ENCODE measurements around the gene GLRX. TPM values are rescaled to one million over a fixed set of nuclear protein-coding genes. Genes with fewer than 3 reads are reported as not detected.

The GLRX gene
- total and polyA plus RNA-seq, 2 of the 13 experiments (the other 11 are each of a cell fraction or from before 2014, with no cell fraction given) = 63.8 to 499 TPM

DNA sequence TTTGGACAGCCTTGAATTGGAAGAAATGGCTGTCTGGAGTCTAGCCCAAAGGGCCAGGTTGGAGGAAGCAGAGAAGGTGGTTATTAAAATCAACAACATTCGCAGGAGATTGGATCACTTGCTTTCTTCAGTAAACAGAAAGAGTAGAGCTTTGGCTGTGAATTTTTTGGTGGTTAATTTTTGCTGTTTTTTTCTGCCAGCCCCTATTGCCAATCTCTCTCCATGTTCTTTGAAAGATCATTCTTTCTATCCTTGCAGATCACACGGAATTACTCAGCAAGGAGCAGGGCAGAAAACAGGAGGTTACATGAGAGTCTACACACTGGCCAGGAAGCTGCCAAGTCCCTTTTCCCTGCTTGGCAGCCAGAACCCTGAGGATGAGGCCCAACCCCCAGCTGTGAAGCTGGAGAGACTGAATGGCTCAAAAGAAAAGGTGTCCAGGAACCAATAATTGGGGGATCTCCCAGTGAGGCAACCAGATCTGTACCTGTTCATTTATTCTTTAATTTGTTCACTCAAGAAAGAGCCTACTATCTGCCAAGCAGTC lies 13.0 kb downstream of the GLRX start:
- ChIA-PET POLR2A (interaction anchor here (1.2 to 10.9 kb wide), 3 partner anchors 9 to 25 kb away, joined by 5 to 98 read pairs (median 6); partner anchors contain the start of gene GLRX), CTCF (ENCODE audit: low intra/inter-chr PET ratio, low total read pairs) (no interaction called here)
- TF ChIP-seq ZSCAN9 (CRISPR knock-in tag; IDR thresholded peaks at IDR 0.05; ENCODE audit: borderline replicate concordance) = no peak
- no peak overlapping the region for H3K27ac ChIP-seq (ENCODE audit: extremely low read length, insufficient read depth, low read length)
- FAIRE-seq = no peak
- H3K36me3 ChIP-seq (replicated peaks in 1 of 2; ENCODE audit: control insufficient read depth in 1 of 2, insufficient read depth in 2 of 2, low read length in 2 of 2) = peaks cover 3 to 13% of the 10 kb centered on the region in 2 experiments; a peak in 4 of 5 replicates
- no peak for DNase-seq (ENCODE audit: low spot score)
- no peak overlapping the region for H3K9ac ChIP-seq (ENCODE audit: insufficient read depth, low read depth, low read length)
- H2AFZ ChIP-seq (ENCODE audit: low read length) = no peak overlapping the region
- H3K4me2 ChIP-seq (ENCODE audit: low read depth, low read length) = no peak overlapping the region
- intact Hi-C loops (cut with micrococcal nuclease; ENCODE audit: unreplicated experiment) (no loop called here), in situ Hi-C loops (cut with HindIII; ENCODE audit: extremely low pct_ligation_motif_present, low pct_unique_long_range_greater_than_20kb) (no loop called here)
- peaks cover 59% of the 10 kb centered on the region for H3K4me1 ChIP-seq (ENCODE audit: insufficient read depth, low read length)
- H4K20me1 ChIP-seq (ENCODE audit: insufficient read depth, low read length) = no peaks in the 10 kb centered on the region
- H3K9me3 ChIP-seq (ENCODE audit: low read length) = no peaks in the 10 kb centered on the region
- BruUV-seq (replicated peaks) = no TSS peak
- H3K4me3 ChIP-seq (replicated peaks in 1 of 3; ENCODE audit: insufficient read depth in 1 of 3, low read depth in 2 of 3, low read length in 3 of 3) = no peak overlapping the region
- 87% methylated on average over 2 of the region's 2 CpGs for WGBS (ENCODE audit: low lambda C conversion rate)
- H3K79me2 ChIP-seq (ENCODE audit: insufficient read depth, low read length) = no peaks in the 10 kb centered on the region
- no peaks in the 10 kb centered on the region for H3K27me3 ChIP-seq (ENCODE audit: control insufficient read depth in 1 of 2, insufficient read depth in 2 of 2, low read length in 2 of 2)
- ATAC-seq = no peak

DNA sequence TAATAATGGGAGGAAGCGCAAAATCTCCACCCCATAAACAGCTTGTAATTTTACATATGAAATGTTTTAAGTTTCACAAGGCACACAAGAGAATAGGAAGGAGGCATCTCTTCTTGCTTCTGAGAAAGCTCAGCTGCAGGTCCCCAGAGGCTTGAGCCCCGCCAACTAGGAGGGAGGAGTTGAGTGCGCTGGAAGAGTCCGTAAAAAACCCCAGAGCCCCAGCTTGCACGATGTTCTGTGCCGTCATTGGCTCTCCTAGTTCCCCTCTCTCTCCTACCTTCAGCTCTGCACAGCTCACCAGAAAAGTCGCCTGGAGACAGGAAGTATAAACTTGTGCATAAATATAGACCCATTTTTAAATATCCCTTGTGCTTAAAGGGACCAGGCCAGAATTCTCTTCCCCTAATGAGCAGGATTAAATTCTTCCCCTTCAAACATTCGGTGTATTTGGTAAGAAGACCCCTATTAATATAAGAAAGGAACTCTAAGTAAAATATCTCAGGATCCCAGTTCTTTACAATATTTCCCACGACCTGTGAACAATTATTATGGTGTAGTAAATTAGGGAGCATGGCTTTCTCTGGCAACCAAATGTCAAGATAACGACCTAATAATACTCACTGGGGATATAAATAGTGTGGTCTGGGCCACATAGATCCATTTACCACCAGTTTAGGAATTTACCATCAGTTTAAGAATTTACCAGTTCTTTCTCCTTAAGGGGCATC lies 13.7 kb downstream of the GLRX start:
- in situ Hi-C loops (cut with HindIII; ENCODE audit: extremely low pct_ligation_motif_present, low pct_unique_long_range_greater_than_20kb) (no loop called here), intact Hi-C loops (cut with micrococcal nuclease; ENCODE audit: unreplicated experiment) (no loop called here)
- H3K27ac ChIP-seq (ENCODE audit: extremely low read length, insufficient read depth, low read length) = no peak overlapping the region
- H3K4me1 ChIP-seq (ENCODE audit: insufficient read depth, low read length) = peaks cover 65% of the 10 kb centered on the region
- H3K4me3 ChIP-seq (replicated peaks in 1 of 3; ENCODE audit: insufficient read depth in 1 of 3, low read depth in 2 of 3, low read length in 3 of 3) = no peak overlapping the region
- ChIA-PET POLR2A (interaction anchor here (10.9 kb wide), 1 partner anchor 14 kb away, joined by 98 read pairs; the partner anchor contains the start of gene GLRX), CTCF (ENCODE audit: low intra/inter-chr PET ratio, low total read pairs) (no interaction called here)
- FAIRE-seq (no peak), ATAC-seq (no peak), DNase-seq (ENCODE audit: low spot score) (no peak)
- H3K27me3 ChIP-seq (ENCODE audit: control insufficient read depth in 1 of 2, insufficient read depth in 2 of 2, low read length in 2 of 2) = no peaks in the 10 kb centered on the region
- peaks cover 0 to 8% of the 10 kb centered on the region in 2 experiments; a peak in 1 of 5 replicates for H3K36me3 ChIP-seq (replicated peaks in 1 of 2; ENCODE audit: control insufficient read depth in 1 of 2, insufficient read depth in 2 of 2, low read length in 2 of 2)
- BruUV-seq (replicated peaks) = no TSS peak
- no peak overlapping the region for H3K4me2 ChIP-seq (ENCODE audit: low read depth, low read length)
- no peaks in the 10 kb centered on the region for H3K9me3 ChIP-seq (ENCODE audit: low read length)
- H3K79me2 ChIP-seq (ENCODE audit: insufficient read depth, low read length) = no peaks in the 10 kb centered on the region
- H3K9ac ChIP-seq (ENCODE audit: insufficient read depth, low read depth, low read length) = no peak overlapping the region
- H4K20me1 ChIP-seq (ENCODE audit: insufficient read depth, low read length) = no peaks in the 10 kb centered on the region
- 78% methylated on average over 10 of the region's 10 CpGs for WGBS (ENCODE audit: low lambda C conversion rate)
- H2AFZ ChIP-seq (ENCODE audit: low read length) = no peak overlapping the region
- TF ChIP-seq, protein P1, sequence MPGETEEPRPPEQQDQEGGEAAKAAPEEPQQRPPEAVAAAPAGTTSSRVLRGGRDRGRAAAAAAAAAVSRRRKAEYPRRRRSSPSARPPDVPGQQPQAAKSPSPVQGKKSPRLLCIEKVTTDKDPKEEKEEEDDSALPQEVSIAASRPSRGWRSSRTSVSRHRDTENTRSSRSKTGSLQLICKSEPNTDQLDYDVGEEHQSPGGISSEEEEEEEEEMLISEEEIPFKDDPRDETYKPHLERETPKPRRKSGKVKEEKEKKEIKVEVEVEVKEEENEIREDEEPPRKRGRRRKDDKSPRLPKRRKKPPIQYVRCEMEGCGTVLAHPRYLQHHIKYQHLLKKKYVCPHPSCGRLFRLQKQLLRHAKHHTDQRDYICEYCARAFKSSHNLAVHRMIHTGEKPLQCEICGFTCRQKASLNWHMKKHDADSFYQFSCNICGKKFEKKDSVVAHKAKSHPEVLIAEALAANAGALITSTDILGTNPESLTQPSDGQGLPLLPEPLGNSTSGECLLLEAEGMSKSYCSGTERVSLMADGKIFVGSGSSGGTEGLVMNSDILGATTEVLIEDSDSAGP (CRISPR knock-in tag; IDR thresholded peaks at IDR 0.05; ENCODE audit: borderline replicate concordance) = no peak
- no peak for TF ChIP-seq STAT5B (CRISPR knock-in tag; IDR thresholded peaks at IDR 0.05)
- no peak for TF ChIP-seq CCAR2 (optimal IDR thresholded peaks at IDR 0.05; ENCODE audit: low read depth, low read length)
- TF ChIP-seq, protein P2, sequence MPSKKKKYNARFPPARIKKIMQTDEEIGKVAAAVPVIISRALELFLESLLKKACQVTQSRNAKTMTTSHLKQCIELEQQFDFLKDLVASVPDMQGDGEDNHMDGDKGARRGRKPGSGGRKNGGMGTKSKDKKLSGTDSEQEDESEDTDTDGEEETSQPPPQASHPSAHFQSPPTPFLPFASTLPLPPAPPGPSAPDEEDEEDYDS (CRISPR knock-in tag; IDR thresholded peaks at IDR 0.05) = no peak
- TF ChIP-seq ZNF577 (CRISPR knock-in tag; IDR thresholded peaks at IDR 0.05; ENCODE audit: borderline replicate concordance, low read depth) = no peak
- TF ChIP-seq, protein P3, sequence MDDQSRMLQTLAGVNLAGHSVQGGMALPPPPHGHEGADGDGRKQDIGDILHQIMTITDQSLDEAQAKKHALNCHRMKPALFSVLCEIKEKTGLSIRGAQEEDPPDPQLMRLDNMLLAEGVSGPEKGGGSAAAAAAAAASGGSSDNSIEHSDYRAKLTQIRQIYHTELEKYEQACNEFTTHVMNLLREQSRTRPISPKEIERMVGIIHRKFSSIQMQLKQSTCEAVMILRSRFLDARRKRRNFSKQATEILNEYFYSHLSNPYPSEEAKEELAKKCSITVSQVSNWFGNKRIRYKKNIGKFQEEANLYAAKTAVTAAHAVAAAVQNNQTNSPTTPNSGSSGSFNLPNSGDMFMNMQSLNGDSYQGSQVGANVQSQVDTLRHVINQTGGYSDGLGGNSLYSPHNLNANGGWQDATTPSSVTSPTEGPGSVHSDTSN (CRISPR knock-in tag; IDR thresholded peaks at IDR 0.05; ENCODE audit: borderline replicate concordance) = no peak
- no peak for TF ChIP-seq IRF2 (CRISPR knock-in tag; IDR thresholded peaks at IDR 0.05)
- TF ChIP-seq ZNF101 (CRISPR knock-in tag; IDR thresholded peaks at IDR 0.05; ENCODE audit: borderline replicate concordance, low read depth) = no peak
- no peak for TF ChIP-seq ZBTB1 (CRISPR knock-in tag; IDR thresholded peaks at IDR 0.05; ENCODE audit: borderline replicate concordance)
- no peak for TF ChIP-seq MIER3 (CRISPR knock-in tag; IDR thresholded peaks at IDR 0.05; ENCODE audit: borderline replicate concordance)

All from HepG2 (cell line).